Tibial nerve (tissue), 4 donors: ENCODE measurements around the gene CAB39L. TPM values are rescaled to one million over a fixed set of nuclear protein-coding genes. Genes with fewer than 3 reads are reported as not detected.

Experiments
- DNase-seq, 2 donors: peaks; one replicate each; pipeline ENCODE4 v3.0.0-alpha.2; 2019; ENCODE audit warnings: low spot score in 2 of 2
- H3K27ac ChIP-seq, 4 donors: fragments of 200-600 bp; sonication (generic) in 3 of 4; one replicate each; pipeline ENCODE4 v1.5.1; 2017 to 2019; ENCODE audit warnings: mild to moderate bottlenecking in 1 of 4
- H3K27me3 ChIP-seq, 2 donors: fragments of 200-600 bp; sonication (generic) in 1 of 2; one replicate each; pipeline versions ENCODE4 v1.5.1 to v1.6.0; 2017 to 2019
- H3K36me3 ChIP-seq, 3 donors: fragments of 200-600 bp; sonication (generic); one replicate each; pipeline ENCODE4 v1.5.1; 2018 to 2019
- H3K4me1 ChIP-seq, 4 donors: fragments of 200-600 bp; sonication (generic) in 3 of 4; one replicate each; pipeline ENCODE4 v1.5.1; 2017 to 2019
- H3K4me3 ChIP-seq, 4 donors: fragments of 200-600 bp; sonication (generic) in 3 of 4; one replicate each; pipeline ENCODE4 v1.5.1; 2017 to 2019; ENCODE audit warnings: mild to moderate bottlenecking in 1 of 4, moderate library complexity in 1 of 4
- H3K9me3 ChIP-seq, 4 donors: fragments of 200-600 bp; sonication (generic) in 3 of 4; one replicate each; pipeline ENCODE4 v1.5.1; 2017 to 2019
- CTCF ChIP-seq, 5 experiments: fragments of 200-600 bp in 3 of 5; fragments of 450-650 bp in 2 of 5; sonication (generic) in 3 of 5; IDR thresholded peaks; one replicate each; pipeline ENCODE4 v1.5.1; 2016 to 2019; ENCODE audit warnings: antibody characterized with exemption in 5 of 5, mild to moderate bottlenecking in 3 of 5, moderate library complexity in 2 of 5
- EP300 ChIP-seq, 2 donors: sonication (generic); formaldehyde crosslinking; IDR thresholded peaks; one replicate each; pipeline ENCODE4 v1.6.1; 2017; ENCODE audit warnings: antibody characterized with exemption in 2 of 2, mild to moderate bottlenecking in 1 of 2
- POLR2A ChIP-seq, 2 donors: fragments of 450-650 bp; IDR thresholded peaks; one replicate each; pipeline ENCODE4 v1.6.1; 2017; ENCODE audit warnings: antibody characterized with exemption in 2 of 2, mild to moderate bottlenecking in 2 of 2, moderate library complexity in 2 of 2
- WGBS, 2 donors: methylation state at CpG; one replicate each; pipeline ENCODE4 v1.1.5; 2018; 5-methylcytosine and 5-hydroxymethylcytosine counted together
- total RNA-seq, 4 donors: library from RNA; depleted of rRNA; stranded (reverse); fragments of >200 nt; gene quantifications; one replicate each; pipeline ENCODE4 v1.1.0, GENCODE V29; 2016

CAB39L gene
- total RNA-seq, 4 donors from 2014 or later = 89.4 to 152 (median 107) TPM

DNA sequence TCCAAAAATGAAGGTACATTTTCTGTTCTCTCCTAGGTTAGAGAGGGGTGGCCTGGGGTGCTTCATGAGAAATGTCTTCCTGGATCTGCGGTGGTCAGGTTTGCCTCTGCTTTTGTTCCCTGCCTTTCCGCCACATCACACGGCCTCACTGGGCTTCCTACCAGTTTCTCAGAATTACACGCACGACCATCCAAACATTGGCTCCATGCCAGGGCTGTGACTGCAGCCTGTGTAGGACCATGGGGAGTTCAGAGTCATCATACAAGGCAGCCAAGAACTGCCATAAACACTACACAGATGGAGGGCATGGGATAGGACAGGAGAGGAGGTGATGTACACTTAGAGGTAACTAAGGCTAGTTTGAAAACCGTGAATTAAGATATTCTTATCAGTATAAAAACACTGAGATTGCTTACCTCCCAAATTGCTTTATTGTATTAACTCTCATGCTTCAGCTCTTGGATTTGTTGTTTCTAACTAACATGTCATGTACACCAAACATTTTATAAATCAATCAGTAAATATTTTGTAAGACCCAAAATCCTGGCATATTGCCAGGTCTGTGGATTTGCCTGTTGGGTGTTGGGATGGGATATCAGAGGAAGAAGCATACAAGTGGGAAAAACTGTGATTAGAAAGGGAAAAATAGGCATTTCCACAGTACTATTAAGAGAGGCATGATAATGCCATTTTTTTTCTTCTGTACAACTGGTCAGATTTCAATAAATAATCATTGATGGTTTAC lies 150.9 kb downstream of the CAB39L start:
- 17 to 29% methylated on average over 6 of the region's 6 CpGs for WGBS, 2 donors
- no peak for TF ChIP-seq POLR2A (IDR thresholded peaks at IDR 0.05)
- no peak for TF ChIP-seq CTCF (IDR thresholded peaks at IDR 0.05)
- peak in 1 of 2 donors; percentile 45 for TF ChIP-seq EP300 (IDR thresholded peaks at IDR 0.05)
- H3K4me3 ChIP-seq = no peak overlapping the region
- peaks cover 0 to 44% (median under 1%) of the 10 kb centered on the region in 4 donors for H3K4me1 ChIP-seq
- H3K27ac ChIP-seq = peak overlapping the region in 2 of 4 donors; percentile 26 to 51
- no peaks in the 10 kb centered on the region for H3K27me3 ChIP-seq
- H3K36me3 ChIP-seq = peaks cover 0 to 9% (median 0%) of the 10 kb centered on the region in 3 donors
- peak in 1 of 2 donors; percentile 55 for DNase-seq
- H3K9me3 ChIP-seq = no peaks in the 10 kb centered on the region

- no peak overlapping the region for H3K4me3 ChIP-seq
- H3K27ac ChIP-seq = peak overlapping the region in 1 of 4 donors; percentile 28
- H3K27me3 ChIP-seq = no peaks in the 10 kb centered on the region
- peaks cover 0 to 14% (median 0%) of the 10 kb centered on the region in 4 donors for H3K4me1 ChIP-seq
- no peaks in the 10 kb centered on the region for H3K9me3 ChIP-seq
- TF ChIP-seq POLR2A (IDR thresholded peaks at IDR 0.05) (no peak), EP300 (IDR thresholded peaks at IDR 0.05) (no peak), CTCF (IDR thresholded peaks at IDR 0.05) (no peak)
- no peak for DNase-seq
- peaks cover 0 to 21% (median 0%) of the 10 kb centered on the region in 3 donors for H3K36me3 ChIP-seq
Observed at GRCh38 chr13:49288458-49288857, 155.4 kb downstream of the CAB39L start.

DNA sequence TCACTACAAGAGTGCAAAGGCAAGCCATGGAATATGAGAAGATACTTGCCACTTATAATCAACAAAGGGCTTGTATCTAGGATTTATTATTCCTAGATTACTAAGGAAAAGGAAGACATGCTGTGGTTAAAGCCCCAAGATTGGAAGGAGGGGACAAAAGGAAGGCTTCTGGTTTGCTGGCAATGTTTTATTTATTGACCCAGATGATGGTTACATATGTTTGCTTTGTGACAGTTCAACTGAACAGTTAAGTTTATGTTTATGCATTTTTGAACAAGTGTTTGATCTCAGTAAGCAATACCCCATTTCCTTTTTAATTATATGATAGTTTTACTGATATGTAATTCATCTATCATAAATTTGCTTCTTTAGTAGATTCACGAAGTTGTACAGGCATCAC lies 155.9 kb downstream of the CAB39L start:
- 73 to 82% methylated on average over 1 of the region's 1 CpG for WGBS, 2 donors
- no peak for TF ChIP-seq CTCF (IDR thresholded peaks at IDR 0.05)
- no peak for TF ChIP-seq EP300 (IDR thresholded peaks at IDR 0.05)
- no peak for TF ChIP-seq POLR2A (IDR thresholded peaks at IDR 0.05)
- no peak overlapping the region for H3K4me3 ChIP-seq

GRCh38 chr13:49279885-49280284 lies 164.0 kb downstream of the CAB39L start:
- TF ChIP-seq CTCF (IDR thresholded peaks at IDR 0.05) = no peak
- no peak for TF ChIP-seq EP300 (IDR thresholded peaks at IDR 0.05)
- no peak for TF ChIP-seq POLR2A (IDR thresholded peaks at IDR 0.05)
- no peaks in the 10 kb centered on the region for H3K9me3 ChIP-seq
- no peaks in the 10 kb centered on the region for H3K4me1 ChIP-seq
- no peaks in the 10 kb centered on the region for H3K27me3 ChIP-seq
- no peak for DNase-seq
- H3K4me3 ChIP-seq = no peak overlapping the region
- H3K36me3 ChIP-seq = peaks cover 0 to 7% (median 0%) of the 10 kb centered on the region in 3 donors
- no peak overlapping the region for H3K27ac ChIP-seq

More for the DNA sequence above, 155.9 kb downstream of the CAB39L start:
- H3K36me3 ChIP-seq = peaks cover 0 to 21% (median 0%) of the 10 kb centered on the region in 3 donors
- no peaks in the 10 kb centered on the region for H3K9me3 ChIP-seq
- H3K27me3 ChIP-seq = no peaks in the 10 kb centered on the region
- peaks cover 0 to 10% (median 0%) of the 10 kb centered on the region in 4 donors for H3K4me1 ChIP-seq
- H3K27ac ChIP-seq = no peak overlapping the region
- no peak for DNase-seq

GRCh38 chr13:49279112-49279511 lies 164.8 kb downstream of the CAB39L start:
- WGBS, 2 donors = 60 to 65% methylated on average over 5 of the region's 5 CpGs
- H3K27ac ChIP-seq = no peak overlapping the region
- peaks cover 0 to 7% (median 0%) of the 10 kb centered on the region in 3 donors for H3K36me3 ChIP-seq
- H3K4me1 ChIP-seq = no peaks in the 10 kb centered on the region
- no peaks in the 10 kb centered on the region for H3K9me3 ChIP-seq
- DNase-seq = no peak
- TF ChIP-seq POLR2A (IDR thresholded peaks at IDR 0.05) (no peak), EP300 (IDR thresholded peaks at IDR 0.05) (no peak), CTCF (IDR thresholded peaks at IDR 0.05) (no peak)
- H3K27me3 ChIP-seq = no peaks in the 10 kb centered on the region
- no peak overlapping the region for H3K4me3 ChIP-seq
